MG63 (cell line): Measurements from ENCODE around the gene SORCS2. TPM values are rescaled to one million over a fixed set of nuclear protein-coding genes. Genes with fewer than 3 reads are reported as not detected.

Source experiments
- DNase-seq: peaks from one replicate; pipeline ENCODE4 v3.0.0-alpha.2; 2020
- H3K27me3 ChIP-seq: fragments of 250-450 bp; sonication (Bioruptor Pico); 2 replicates; pipeline ENCODE4 v1.5.1; 2020; ENCODE audit warnings: mild to moderate bottlenecking, moderate library complexity
- H3K36me3 ChIP-seq: fragments of 250-450 bp; sonication (Bioruptor Pico); 2 replicates; pipeline ENCODE4 v1.5.1; 2020; ENCODE audit warnings: mild to moderate bottlenecking, moderate library complexity
- H3K4me3 ChIP-seq: fragments of 250-450 bp; sonication (Bioruptor Pico); 2 replicates; pipeline ENCODE4 v1.5.1; 2020; ENCODE audit warnings: mild to moderate bottlenecking, moderate library complexity
- H3K9me3 ChIP-seq: fragments of 250-450 bp; sonication (Bioruptor Pico); 2 replicates; pipeline ENCODE4 v1.5.1; 2020; ENCODE audit warnings: mild to moderate bottlenecking, moderate library complexity
- total RNA-seq: library from RNA; depleted of rRNA; stranded (reverse); fragments of >200 nt; shearing (Covaris generic); gene quantifications from 2 replicates; pipeline ENCODE4 v1.2.3, GENCODE V29; 2014; ENCODE audit warnings: low replicate concordance

The SORCS2 gene
- total RNA-seq, 1 experiment from 2014 or later: 1.5 TPM

- no peaks in the 10 kb centered on the region for H3K27me3 ChIP-seq
- no peaks in the 10 kb centered on the region for H3K36me3 ChIP-seq
- H3K9me3 ChIP-seq: no peaks in the 10 kb centered on the region
- DNase-seq: no peak
- no peak overlapping the region for H3K4me3 ChIP-seq
Measured at GRCh38 chr4:7190278-7190594, 2.1 kb upstream of the SORCS2 start.

GRCh38 chr4:7190691-7191545 lies 1.4 kb upstream of the SORCS2 start:
- no peak overlapping the region for H3K4me3 ChIP-seq
- H3K36me3 ChIP-seq: no peaks in the 10 kb centered on the region
- H3K9me3 ChIP-seq: no peaks in the 10 kb centered on the region
- no peak for DNase-seq
- H3K27me3 ChIP-seq: no peaks in the 10 kb centered on the region

GRCh38 chr4:7191546-7192251 lies 639 bp upstream of the SORCS2 start:
- Histone ChIP-seq H3K9me3 (no peaks in the 10 kb centered on the region), H3K4me3 (no peak overlapping the region), H3K36me3 (no peaks in the 10 kb centered on the region), H3K27me3 (no peaks in the 10 kb centered on the region)
- DNase-seq: no peak

GRCh38 chr4:7193030-7193958 lies 956 bp downstream of the SORCS2 start:
- H3K9me3 ChIP-seq: no peaks in the 10 kb centered on the region
- H3K36me3 ChIP-seq: no peaks in the 10 kb centered on the region
- H3K27me3 ChIP-seq: no peaks in the 10 kb centered on the region
- peak overlapping the region; percentile 27; the same call in 1 of the 2 replicates for H3K4me3 ChIP-seq
- no peak for DNase-seq

GRCh38 chr4:7194251-7195140 lies 2.2 kb downstream of the SORCS2 start:
- no peak overlapping the region for H3K4me3 ChIP-seq
- H3K9me3 ChIP-seq: no peaks in the 10 kb centered on the region
- H3K36me3 ChIP-seq: no peaks in the 10 kb centered on the region
- DNase-seq: peak; percentile 38
- no peaks in the 10 kb centered on the region for H3K27me3 ChIP-seq

- Histone ChIP-seq H3K27me3 (no peaks in the 10 kb centered on the region), H3K9me3 (no peaks in the 10 kb centered on the region), H3K4me3 (no peak overlapping the region), H3K36me3 (no peaks in the 10 kb centered on the region)
- DNase-seq: no peak
Measured at GRCh38 chr4:7195141-7195515, 2.8 kb downstream of the SORCS2 start.

- Histone ChIP-seq H3K4me3 (no peak overlapping the region), H3K27me3 (no peaks in the 10 kb centered on the region), H3K36me3 (no peaks in the 10 kb centered on the region), H3K9me3 (no peaks in the 10 kb centered on the region)
- no peak for DNase-seq
Measured at GRCh38 chr4:7195546-7196287, 3.4 kb downstream of the SORCS2 start.

GRCh38 chr4:7196288-7196651 lies 3.9 kb downstream of the SORCS2 start:
- no peaks in the 10 kb centered on the region for H3K27me3 ChIP-seq
- no peaks in the 10 kb centered on the region for H3K9me3 ChIP-seq
- no peak for DNase-seq

GRCh38 chr4:7196736-7197135 lies 4.4 kb downstream of the SORCS2 start:
- Histone ChIP-seq H3K4me3 (no peak overlapping the region), H3K36me3 (no peaks in the 10 kb centered on the region), H3K9me3 (no peaks in the 10 kb centered on the region), H3K27me3 (no peaks in the 10 kb centered on the region)
- no peak for DNase-seq

More at GRCh38 chr4:7196288-7196651, 3.9 kb downstream of the SORCS2 start:
- no peak overlapping the region for H3K4me3 ChIP-seq
- H3K36me3 ChIP-seq: no peaks in the 10 kb centered on the region

- DNase-seq: no peak
Measured at GRCh38 chr4:7197910-7198309, 5.6 kb downstream of the SORCS2 start.

GRCh38 chr4:7198440-7199128 lies 6.2 kb downstream of the SORCS2 start:
- Histone ChIP-seq H3K27me3 (no peaks in the 10 kb centered on the region), H3K4me3 (no peak overlapping the region), H3K9me3 (no peaks in the 10 kb centered on the region), H3K36me3 (no peaks in the 10 kb centered on the region)
- no peak for DNase-seq

More at GRCh38 chr4:7197910-7198309, 5.6 kb downstream of the SORCS2 start:
- H3K4me3 ChIP-seq: no peak overlapping the region
- H3K9me3 ChIP-seq: no peaks in the 10 kb centered on the region
- no peaks in the 10 kb centered on the region for H3K36me3 ChIP-seq
- no peaks in the 10 kb centered on the region for H3K27me3 ChIP-seq

GRCh38 chr4:7199129-7199725 lies 6.9 kb downstream of the SORCS2 start:
- Histone ChIP-seq H3K27me3 (no peaks in the 10 kb centered on the region), H3K4me3 (no peak overlapping the region), H3K36me3 (no peaks in the 10 kb centered on the region), H3K9me3 (no peaks in the 10 kb centered on the region)
- no peak for DNase-seq

- DNase-seq: no peak
- Histone ChIP-seq H3K4me3 (no peak overlapping the region), H3K9me3 (no peaks in the 10 kb centered on the region), H3K27me3 (no peaks in the 10 kb centered on the region), H3K36me3 (no peaks in the 10 kb centered on the region)
Measured at GRCh38 chr4:7199771-7200441, 7.6 kb downstream of the SORCS2 start.

GRCh38 chr4:7200801-7201200 lies 8.5 kb downstream of the SORCS2 start:
- no peak for DNase-seq
- Histone ChIP-seq H3K9me3 (no peaks in the 10 kb centered on the region), H3K27me3 (no peaks in the 10 kb centered on the region), H3K36me3 (no peaks in the 10 kb centered on the region), H3K4me3 (no peak overlapping the region)
